Peyer's patch (tissue), 4 donors: ENCODE measurements around the gene USP17L5.
"Not testable (repeated sequence)": the region's sequence is repeated elsewhere in the genome, so short reads cannot be mapped to it uniquely, and the experiment has no call there.

Experiments used
- CTCF ChIP-seq, 6 experiments: fragments of 450-650 bp in 4 of 6; fragments of 200-600 bp in 2 of 6; sonication (generic) in 1 of 6; IDR thresholded peaks; one replicate each; pipeline ENCODE4 v1.5.1; 2017 to 2019; ENCODE audit warnings: antibody characterized with exemption in 6 of 6, mild to moderate bottlenecking in 3 of 6, moderate library complexity in 1 of 6
- POLR2A ChIP-seq, 2 donors: fragments of 450-650 bp; IDR thresholded peaks; one replicate each; pipeline ENCODE4 v1.5.1; 2017; ENCODE audit warnings: antibody characterized with exemption in 2 of 2, mild to moderate bottlenecking in 2 of 2, moderate library complexity in 2 of 2

GRCh38 chr4:9343848-9344247 is 4.6 kb downstream of the USP17L5 start, which contains the start of gene USP17L27:
- not testable (repeated sequence) for TF ChIP-seq CTCF, POLR2A (IDR thresholded peaks at IDR 0.05)
